GM12891 (cell line): ENCODE results near the gene RUNX2.

Experiments
- POLR2A ChIP-seq: IDR thresholded peaks from 2 replicates; pipeline ENCODE4 v1.6.1; 2011; ENCODE audit warnings: low read depth, low read length, control low read depth
- POLR2AphosphoS5 ChIP-seq: IDR thresholded peaks from 2 replicates; pipeline ENCODE4 v1.6.1; 2011; ENCODE audit warnings: low read depth, low read length, control low read depth
- POU2F2 ChIP-seq: IDR thresholded peaks from 2 replicates; pipeline ENCODE4 v1.6.1; 2011; ENCODE audit warnings: low read depth, mild to moderate bottlenecking, control low read depth, low read length, moderate library complexity
- TAF1 ChIP-seq: IDR thresholded peaks from 2 replicates; pipeline ENCODE4 v1.6.1; 2011; ENCODE audit warnings: low read depth, low read length, control low read depth

GRCh38 chr6:45697605-45698004, 369.5 kb downstream of the RUNX2 start:
- TF ChIP-seq POLR2A (no peak), POLR2AphosphoS5 (no peak), TAF1 (no peak), POU2F2 (peak; percentile 71; the same call in 1 of the 2 replicates)
